NCI-H2171 (cell line): ENCODE results near the gene SSR3.

Experiments used
- DNase-seq: peaks from one replicate; lab custom pipeline; 2025; lab: John Stamatoyannopoulos, UW

Gene SSR3

DNA sequence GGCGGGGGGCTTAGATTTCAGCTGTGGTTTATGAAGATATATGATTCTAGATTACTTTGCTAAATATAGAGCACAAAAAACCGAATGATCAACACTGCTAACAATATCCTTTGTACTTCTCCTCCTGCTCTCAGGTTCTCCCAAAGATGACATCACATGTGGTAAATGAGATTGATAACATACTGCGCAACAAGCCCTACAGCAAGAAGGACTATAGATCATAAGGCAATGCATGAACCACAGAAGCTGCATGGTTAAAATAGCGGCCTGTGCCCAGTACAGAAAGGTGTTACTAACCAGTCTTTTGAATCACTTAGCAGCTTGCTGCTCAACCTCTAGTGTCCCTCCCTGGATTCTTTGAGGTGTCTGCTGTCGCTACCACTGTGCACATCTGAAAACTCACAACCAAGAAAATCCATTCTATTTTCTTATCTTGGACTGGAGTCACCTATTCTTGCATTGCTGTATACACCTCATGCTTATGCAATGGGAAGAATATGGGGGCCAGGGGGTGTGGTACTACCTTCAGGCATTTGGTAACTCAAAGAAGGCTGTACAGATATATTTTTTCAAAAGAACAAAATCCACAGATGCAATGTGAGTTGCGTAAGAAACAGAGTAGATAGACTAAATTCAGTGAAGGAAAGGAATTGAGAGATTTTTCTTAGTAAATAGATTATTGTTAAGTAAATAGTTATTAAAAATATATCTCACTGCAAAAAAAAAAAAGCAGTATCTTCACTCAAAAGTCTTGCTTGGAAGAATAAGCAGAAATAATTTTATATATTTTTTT lies 18.2 kb downstream of the SSR3 start:
- DNase-seq, result no peak

DNA sequence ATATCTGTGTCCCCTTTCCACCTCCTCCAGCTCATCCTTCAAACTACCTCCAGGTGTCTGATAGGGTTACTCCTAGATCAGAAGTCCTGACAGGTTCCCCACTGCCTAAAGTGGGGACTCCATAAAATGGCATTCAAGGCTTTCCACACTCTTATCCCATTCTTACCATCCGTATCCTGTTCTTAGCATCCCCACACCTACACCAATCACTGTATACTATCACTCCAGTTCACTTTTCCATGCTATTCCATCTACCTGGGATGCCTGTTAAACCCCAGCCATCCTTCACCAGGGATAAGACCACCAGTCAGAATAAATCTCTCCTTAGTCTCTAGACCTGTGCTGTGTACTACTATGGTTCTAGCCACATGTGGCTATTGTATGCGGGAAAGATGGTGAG lies 19.1 kb downstream of the SSR3 start:
- DNase-seq, result no peak

DNA sequence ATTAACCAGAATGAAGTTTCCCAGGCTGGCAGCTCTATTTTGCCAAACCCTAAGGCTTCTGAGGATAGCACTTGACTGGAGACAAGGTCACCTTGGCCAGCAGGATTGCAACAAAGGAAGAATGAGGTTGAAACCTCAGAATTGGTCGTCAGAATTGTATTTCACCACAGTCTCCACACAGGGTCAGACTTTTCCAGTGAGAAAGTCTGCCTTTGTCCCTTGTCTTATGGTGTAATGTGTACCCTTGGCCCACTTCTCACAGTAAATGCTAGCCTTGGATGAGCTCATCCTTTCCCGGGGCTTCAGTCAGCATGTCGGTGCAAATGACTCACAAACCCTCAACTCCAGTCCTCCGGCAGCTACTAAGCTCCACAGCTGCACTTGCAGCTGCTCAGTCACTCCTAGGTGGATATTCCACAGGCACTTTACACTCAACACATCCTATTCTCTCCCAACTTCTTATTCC lies 19.7 kb downstream of the SSR3 start:
- DNase-seq, result no peak

DNA sequence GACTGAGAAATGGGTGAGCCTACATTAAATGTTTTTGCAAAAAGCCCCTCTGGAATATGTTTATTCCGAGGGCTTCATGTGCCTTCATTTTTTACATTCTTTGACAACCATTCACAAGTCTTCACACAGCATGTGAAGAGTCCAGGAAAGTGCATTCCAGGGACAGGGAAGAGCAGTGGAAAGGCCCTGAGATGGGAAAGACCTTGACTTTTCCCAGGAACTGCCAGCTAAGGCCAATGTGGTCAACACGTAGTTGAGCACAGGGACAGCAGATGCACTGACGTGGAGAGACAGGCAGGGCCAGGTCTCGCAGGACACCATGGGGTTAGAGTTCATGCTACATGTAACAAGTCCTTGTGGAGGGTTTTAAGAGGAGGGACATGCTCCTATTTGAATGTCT lies 21.7 kb downstream of the SSR3 start:
- no peak for DNase-seq

DNA sequence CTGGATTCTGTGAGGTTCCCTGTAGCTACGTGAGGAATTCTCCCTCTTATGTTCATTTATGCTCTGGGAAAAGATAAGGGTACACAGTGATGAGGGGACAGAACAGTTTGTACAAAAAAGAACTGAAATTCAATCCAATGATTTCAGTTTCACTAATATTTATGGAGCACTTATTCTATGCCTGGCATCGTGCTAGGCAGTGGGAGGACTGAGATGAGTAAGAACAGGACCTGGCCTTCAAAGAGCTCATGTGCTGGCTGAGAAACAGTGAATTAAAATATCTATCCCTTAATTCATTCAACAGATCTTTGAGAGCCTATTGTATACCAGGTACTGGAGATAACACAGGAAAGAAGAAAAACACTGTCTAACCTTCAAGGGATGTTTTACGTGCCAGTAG lies 22.2 kb downstream of the SSR3 start:
- no peak for DNase-seq

DNA sequence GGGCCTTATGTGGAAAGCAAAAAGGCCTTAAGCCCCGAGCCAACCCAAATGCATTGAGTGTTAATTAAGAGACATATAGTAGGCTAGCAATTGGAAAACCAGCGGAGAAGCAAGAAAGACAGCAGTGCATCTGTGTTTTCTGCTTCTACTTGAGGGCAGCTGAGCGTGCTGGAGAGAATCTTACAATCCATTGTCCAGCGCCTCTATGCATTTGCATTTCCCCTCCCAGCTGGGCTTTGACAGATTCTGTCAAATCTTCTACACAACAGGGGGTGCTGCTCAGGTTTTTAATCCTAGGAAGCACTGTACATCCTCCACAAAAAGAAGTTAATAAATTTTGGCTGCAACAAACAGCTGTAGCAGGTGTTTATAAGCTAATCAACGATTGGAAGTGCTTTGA lies 23.9 kb downstream of the SSR3 start:
- no peak for DNase-seq

DNA sequence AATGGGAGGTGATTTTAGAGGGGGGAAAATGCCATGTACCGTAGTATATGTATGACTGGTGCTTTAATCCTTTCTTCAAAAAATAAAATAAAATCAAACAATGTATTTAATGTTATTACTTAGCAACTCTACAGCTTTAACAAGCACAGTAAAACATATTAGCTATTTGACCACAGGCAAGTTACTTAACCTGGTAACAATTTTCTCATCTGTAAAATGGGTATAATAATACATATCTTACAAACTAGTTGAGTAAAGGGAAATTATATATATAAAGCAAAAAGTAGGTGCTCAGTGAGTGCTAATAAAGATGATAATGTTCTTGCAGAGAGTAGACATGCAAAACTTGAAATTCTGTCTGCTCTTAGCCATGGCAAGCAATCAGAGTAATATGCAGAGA lies 27.9 kb downstream of the SSR3 start:
- no peak for DNase-seq

DNA sequence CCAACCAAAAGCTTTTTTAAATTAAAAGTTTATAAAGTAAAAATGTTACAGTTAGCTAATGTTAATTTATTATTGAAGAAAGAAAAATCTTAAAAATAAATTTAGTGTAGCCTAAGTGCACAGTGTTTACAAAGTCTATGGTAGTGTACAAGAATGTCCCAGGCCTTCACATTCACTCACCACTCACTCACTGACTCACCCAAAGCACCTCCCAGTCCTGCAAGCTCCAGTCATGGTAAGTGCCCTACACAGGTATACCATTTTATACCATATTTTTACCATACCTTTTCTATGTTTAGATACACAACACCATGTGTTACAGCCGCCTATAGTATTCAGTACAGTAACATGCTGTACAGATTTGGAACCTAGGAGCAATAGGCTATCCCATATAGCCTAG lies 29.1 kb downstream of the SSR3 start:
- no peak for DNase-seq

DNA sequence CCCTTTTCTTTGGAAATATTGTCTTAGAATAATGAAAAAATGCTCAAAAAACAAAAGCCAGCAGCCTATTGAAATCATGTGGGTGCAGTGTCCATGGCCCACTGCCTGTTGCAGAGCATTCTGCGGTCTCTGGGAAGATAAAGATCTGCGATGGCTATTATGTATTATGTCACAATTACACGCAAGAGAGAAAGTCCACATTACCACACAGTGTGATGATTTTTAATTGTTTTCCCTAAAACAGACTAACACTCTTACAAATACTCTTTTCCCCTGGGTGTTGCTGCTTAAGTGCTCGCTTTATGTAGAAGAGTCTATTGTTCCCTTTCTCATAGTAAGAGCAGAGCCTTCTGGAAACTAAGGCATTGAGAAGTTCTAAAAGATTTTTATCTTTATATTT lies 32.2 kb downstream of the SSR3 start:
- no peak for DNase-seq

DNA sequence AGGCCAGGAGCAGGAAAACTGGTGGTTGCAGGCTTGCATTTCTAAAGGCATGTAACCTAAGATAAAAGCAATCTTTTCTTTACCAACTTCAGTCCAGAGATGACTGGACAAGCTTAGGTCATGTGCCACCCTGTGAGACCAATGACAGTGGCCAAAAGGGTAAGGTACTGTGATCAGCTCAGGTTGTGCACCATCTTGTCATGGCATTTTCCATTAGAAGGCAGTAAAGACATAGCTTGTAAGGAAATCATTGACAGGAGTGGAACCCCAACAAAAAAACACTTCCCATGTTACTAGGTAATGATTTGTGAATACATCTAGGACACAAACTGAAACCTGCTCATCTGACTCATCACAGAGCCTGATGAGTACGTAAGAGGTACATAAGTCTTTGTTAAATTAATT lies 35.2 kb downstream of the SSR3 start:
- no peak for DNase-seq

DNA sequence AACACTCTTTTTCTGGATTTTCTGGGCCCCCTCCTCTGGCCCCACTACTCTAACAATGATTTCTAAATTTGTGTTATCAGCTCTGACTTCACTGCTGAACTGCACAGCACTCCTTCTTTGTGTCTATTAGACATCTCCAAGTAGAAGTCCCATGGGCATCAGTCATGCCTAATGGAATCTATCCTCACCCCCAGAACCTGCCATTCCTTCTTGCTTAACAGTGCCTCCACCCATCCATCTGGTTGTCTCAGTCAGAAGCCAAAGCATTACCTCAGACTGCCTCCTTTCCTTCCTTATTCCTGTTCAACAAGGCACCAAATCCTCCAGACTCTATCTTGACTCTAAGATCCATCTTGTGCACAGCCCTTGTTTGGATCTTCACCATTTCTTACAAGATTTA lies 36.2 kb downstream of the SSR3 start:
- DNase-seq, result peak; percentile 14

DNA sequence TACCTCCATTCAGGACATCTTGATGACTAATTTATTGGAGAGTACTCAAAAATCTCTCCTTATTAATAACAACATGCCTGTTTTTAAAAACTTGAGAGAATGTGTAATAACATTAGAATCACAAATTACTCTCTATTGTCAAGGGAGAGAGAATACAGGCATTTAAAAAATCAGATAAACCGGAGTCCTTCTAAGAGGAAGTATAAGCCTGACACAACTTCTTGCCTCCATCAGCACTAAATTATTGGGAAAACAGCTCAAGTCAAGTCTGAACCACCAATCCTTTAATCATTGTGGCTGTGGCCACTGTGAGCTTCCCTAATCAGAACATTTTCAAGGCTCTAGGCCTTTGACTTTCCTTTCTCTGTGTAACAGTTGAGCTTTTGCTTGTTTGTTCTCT lies 38.0 kb downstream of the SSR3 start:
- no peak for DNase-seq

DNA sequence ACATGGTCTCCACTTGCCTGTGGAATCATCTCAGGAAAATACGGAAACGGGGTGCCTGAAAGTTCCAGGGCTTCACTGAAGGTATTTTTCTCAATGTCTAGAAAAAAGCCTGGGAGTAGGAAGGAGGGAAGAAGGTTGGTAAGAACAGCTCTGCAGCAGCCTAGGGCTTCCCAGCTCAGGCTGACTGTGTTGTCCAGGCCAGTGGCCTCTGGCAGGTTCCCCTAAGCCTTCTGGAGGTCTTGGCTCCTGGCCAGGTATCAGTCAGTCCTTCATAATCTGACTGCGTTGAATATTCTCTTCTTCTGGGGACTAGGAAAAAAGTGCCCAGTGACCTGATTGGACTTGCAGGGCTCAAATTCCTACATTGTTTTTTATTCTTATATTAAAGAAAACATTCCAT lies 38.6 kb downstream of the SSR3 start:
- no peak for DNase-seq

DNA sequence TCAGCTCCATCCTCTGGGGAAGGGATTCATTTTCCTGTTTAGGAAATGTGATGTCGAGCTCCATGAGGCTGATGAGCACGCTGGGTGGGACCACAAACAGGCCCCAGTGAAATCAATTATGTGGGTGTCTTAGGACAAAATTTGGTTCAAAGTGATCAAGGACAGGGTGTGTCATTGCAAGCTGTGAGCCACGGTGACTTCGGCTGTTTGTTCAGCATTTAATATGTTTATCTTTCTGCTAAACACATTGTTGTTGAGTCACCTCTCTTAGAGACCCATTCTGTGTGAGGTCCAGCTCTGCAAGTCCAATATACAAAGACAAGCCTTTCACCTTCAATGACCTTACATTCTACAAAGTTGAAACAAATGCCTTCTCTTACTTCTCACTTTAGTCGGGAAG lies 41.3 kb downstream of the SSR3 start:
- DNase-seq, result no peak

DNA sequence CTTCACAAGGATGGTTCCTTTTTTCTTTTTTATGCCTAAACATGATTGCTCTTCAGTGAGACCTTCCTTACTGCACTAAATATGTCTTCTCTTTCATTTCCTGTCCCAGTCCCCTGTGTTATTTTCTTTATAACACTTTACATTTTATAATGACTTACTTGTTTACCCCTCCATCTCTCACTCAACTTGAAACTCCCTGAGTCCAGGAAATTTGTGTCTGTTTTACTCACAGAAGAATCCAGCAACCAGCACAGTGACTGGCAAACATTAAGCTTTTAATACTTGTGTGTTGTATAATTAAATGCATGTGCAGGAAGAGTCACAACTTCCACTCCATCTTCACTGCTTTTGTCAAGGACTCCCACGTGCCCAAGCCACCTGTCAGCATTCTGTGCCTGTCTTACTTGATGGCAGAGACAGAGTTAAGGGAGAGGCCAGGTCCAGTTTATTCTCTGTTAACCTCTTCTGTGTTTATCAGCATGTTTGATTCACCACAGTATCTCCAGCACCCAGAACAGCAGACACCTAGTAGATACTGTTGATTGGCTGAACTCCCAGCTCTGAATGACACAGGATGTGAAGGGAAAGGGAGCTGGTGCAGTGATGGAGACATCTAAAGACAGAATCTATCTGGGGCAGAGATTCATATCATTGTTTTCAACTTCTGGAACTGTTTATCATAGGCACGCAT lies 42.8 kb downstream of the SSR3 start:
- DNase-seq, result no peak

DNA sequence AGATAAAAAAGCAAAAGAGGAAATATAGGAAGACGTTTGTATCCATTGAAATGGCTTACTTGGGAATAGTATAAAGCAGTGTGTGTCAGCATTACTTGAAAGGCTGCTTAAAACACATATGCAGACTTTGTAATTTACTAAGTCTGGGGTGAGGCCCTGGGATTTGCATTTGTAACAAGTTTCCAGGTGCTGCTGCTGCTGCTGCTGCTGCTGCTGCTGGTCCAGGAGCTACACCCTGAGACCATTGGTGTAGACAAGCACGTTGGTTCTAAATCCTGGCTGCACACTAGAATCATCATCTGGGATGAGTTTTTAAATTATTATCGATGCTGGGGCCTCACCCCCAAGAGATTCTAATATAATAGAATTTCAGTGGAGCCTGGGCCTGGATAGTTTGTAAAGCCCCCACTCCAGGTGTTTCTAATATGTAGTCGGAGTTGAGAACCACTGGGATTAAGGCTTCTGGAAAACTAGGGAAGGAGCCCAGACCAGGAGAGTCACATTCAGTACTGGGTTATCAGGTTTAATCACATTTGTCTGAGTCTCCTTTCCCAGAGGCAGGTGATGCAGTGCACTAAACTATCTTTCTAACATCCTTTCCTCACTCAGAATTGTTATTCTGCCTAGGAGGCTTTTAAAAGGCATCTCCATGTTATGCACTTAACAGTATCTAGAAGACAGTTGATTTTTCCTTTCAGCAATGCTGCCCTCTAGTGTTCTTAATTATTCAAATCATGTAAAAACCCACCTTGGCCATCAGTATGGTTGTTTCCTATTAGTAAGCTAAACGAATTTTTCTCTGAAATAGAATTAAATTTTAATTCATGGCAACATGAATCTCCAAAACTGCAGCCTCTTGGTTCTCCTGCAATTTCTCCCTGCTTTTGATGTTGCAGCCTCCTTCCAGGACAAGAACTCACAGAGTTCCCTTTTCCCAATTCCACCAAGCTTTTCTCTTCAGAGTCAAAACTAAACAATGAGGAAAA lies 45.4 kb downstream of the SSR3 start:
- peak; percentile 24 for DNase-seq

DNA sequence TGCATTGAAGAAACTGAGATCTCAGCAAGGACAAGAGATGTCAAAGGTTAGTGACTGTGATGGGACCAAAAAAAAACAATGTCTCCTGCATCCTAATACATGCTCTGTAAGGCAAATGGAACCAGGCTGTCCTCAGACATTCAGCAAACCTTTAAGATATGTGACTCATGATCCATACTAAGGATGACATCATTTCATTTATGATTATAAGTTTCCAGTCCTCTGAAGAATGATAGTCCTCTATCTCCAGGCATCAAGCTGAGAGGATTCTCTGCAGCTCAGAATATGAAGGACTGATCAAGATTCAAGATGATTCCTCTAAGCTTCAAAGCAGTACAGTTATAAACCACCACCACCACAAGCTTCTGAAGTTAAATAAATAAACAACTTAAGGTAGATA lies 47.6 kb downstream of the SSR3 start:
- DNase-seq, result no peak

DNA sequence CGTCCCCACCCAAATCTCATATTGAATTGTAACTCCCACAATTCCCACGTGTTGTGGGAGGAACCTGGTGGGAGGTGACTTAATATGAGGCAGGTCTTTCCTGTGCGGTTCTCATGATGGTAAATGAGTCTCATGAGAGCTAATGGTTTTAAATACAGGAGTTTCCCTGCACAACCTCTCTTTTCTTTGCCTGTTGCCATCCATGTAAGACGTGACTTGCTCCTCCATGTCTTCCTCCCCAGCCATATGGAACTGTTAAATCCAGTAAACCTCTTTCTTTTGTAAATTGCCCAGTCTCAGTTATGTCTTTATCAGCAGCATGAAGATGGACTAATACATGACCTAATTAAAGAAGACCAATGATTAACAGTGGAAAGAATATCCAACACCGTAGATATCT lies 56.6 kb downstream of the SSR3 start:
- no peak for DNase-seq

DNA sequence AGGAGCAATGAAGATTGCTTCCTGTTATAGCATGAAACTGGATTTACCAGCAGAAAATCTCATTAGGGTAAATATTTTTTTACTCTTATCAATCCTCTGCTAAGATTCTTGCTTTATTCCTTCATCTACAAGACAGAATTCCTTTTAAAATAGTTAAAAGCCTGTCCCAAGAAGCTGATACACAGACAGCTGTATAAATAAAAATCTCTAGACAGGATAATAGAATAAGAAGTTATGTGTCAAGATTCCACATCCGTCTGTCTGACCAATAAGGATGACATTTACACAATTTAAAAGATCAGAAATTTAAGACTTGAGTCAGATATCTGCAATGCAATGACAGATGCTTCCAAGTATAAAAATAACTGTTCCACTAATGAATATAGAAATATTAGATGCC lies 57.6 kb downstream of the SSR3 start:
- no peak for DNase-seq

DNA sequence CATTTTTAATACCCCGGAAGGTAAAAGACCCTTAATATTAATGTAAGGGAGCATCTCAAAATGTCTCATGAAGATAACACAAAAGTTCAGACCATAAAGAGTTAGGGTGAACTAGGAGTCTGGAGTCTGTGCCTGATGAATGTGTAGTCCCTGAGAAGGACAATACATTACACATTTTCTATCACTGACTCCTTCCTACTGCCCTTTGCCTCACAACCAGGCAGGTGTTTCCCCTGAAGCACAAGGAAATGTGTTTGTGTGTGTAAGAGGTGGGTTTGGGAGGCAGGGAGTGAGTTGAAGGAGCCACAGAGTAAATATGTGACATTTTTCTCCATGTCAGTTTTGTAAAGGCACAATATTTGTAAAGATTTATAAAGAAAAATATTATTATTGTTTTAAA lies 59.1 kb downstream of the SSR3 start:
- no peak for DNase-seq

DNA sequence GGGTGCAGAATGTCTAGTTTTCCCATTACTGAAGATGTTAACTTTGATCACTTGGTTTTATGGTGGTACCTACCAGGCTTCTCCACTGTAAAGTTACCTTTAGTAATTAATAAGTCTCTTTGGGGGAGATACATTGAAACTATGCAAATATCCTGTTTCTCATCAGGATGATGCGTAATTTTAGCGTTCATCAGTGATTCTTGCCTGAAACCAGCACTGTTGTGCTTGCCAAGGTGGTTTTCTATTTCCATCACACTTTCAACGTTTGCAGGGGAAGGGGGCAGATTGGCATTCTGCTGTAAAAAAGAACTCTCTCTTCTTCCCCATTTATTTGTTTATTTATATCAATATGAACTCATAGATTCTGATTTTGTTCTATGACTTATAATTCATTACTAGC lies 61.0 kb downstream of the SSR3 start:
- DNase-seq, result no peak

DNA sequence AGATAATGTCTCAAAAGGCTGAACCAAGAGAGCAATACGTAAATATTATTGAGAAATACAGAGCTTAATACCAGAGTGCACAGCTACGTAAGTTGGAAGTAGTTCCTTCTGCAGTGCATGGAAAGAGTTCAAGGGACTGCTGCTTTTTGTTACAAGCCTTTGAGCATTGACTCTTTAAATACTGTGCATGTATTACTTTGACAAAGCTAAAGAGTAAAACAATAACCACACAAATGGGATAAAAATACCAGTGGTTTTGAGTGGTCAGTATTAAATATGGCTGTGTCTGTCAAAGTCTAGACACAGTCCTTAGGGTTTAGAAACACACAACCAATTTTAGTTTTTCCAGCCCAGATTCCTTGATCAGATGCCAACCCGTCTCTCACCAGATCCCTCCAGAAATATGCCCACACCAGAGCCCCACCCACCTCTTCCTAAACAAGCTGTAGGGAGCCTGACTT lies 62.1 kb downstream of the SSR3 start:
- DNase-seq, result no peak
